Muscle of back (tissue), 11 donors: ENCODE measurements around the gene PRR5. TPM values are rescaled to one million over a fixed set of nuclear protein-coding genes. Genes with fewer than 3 reads are reported as not detected.

Experiments
- DNase-seq, 3 donors: peaks; one replicate each; pipeline versions ENCODE4 v3.0.0 to v3.0.0-alpha.2; 2013
- polyA plus RNA-seq, 10 donors: library from polyadenylated mRNA; unstranded; fragments of 120-200 nt; gene quantifications; one replicate each; pipeline ENCODE4 v1.2.1, GENCODE V29; 2013; ENCODE audit not compliant: insufficient read length in 10 of 10

Gene PRR5
- polyA plus RNA-seq, 10 donors = 19.5 to 37.3 (median 24.1) TPM

GRCh38 chr22:44691796-44692661 is 10.0 kb upstream of the PRR5 start:
- no peak for DNase-seq

- DNase-seq = no peak
Measured at GRCh38 chr22:44692662-44693007, 9.4 kb upstream of the PRR5 start.

GRCh38 chr22:44693145-44693544 is 8.9 kb upstream of the PRR5 start:
- no peak for DNase-seq

- DNase-seq = no peak
Measured at GRCh38 chr22:44693756-44694155, 8.2 kb upstream of the PRR5 start.

GRCh38 chr22:44697423-44698141 is 4.4 kb upstream of the PRR5 start:
- peak; percentile 55 to 86 (median 82) for DNase-seq

- DNase-seq = peak; percentile 78 to 94 (median 88)
Measured at GRCh38 chr22:44698531-44699421, 3.2 kb upstream of the PRR5 start.

GRCh38 chr22:44700456-44700855 is 1.5 kb upstream of the PRR5 start:
- DNase-seq = no peak

GRCh38 chr22:44701187-44701790 is 715 bp upstream of the PRR5 start:
- peak in 1 of 3 donors; percentile 35 for DNase-seq

- peak; percentile 43 to 74 (median 56) for DNase-seq
Measured at GRCh38 chr22:44702479-44703198, 635 bp downstream of the PRR5 start.

GRCh38 chr22:44703255-44703870 is 1.4 kb downstream of the PRR5 start:
- DNase-seq = no peak

- no peak for DNase-seq
Measured at GRCh38 chr22:44704159-44705021, 2.4 kb downstream of the PRR5 start.

- no peak for DNase-seq
Measured at GRCh38 chr22:44705022-44705297, 3.0 kb downstream of the PRR5 start.

GRCh38 chr22:44706488-44706887 is 4.5 kb downstream of the PRR5 start:
- DNase-seq = no peak

- DNase-seq = no peak
Measured at GRCh38 chr22:44707178-44707577, 5.2 kb downstream of the PRR5 start.

GRCh38 chr22:44707752-44708151 is 5.7 kb downstream of the PRR5 start:
- no peak for DNase-seq

GRCh38 chr22:44709881-44710392 is 7.9 kb downstream of the PRR5 start:
- DNase-seq = no peak

GRCh38 chr22:44710474-44711240 is 8.7 kb downstream of the PRR5 start:
- DNase-seq = no peak

- no peak for DNase-seq
Measured at GRCh38 chr22:44711241-44711560, 9.2 kb downstream of the PRR5 start.
